ENCODE data around the gene HSPB7. TPM values are rescaled to one million over a fixed set of nuclear protein-coding genes. Genes with fewer than 3 reads are reported as not detected.

HSPB7 gene
- total RNA-seq, 1 experiment from 2014 or later = not detected

GRCh38 chr1:16014509-16015482, 3.0 kb downstream of the HSPB7 start:
- no peak overlapping the region for H3K27ac Mint-ChIP-seq (ENCODE audit: low read depth, unreplicated experiment)
- no peak for TF ChIP-seq CTCF (IDR thresholded peaks at IDR 0.05; ENCODE audit: unreplicated experiment)
- H3K9me3 Mint-ChIP-seq (ENCODE audit: unreplicated experiment) = no peaks in the 10 kb centered on the region
- POLR2A ChIA-PET = interaction anchor here (0.6 kb wide), 1 partner anchor 231 kb away, joined by 3 read pairs; no protein-coding TSS in a partner anchor
- H3K4me3 Mint-ChIP-seq (ENCODE audit: unreplicated experiment) = no peak overlapping the region
- no peak for DNase-seq (ENCODE audit: unreplicated experiment)
- CTCF ChIA-PET = interaction anchor here (0.5 to 1.3 kb wide), 5 partner anchors 18 to 337 kb away, joined by 3 to 7 read pairs (median 4); partner anchors contain the start of gene FBXO42
- BruUV-seq (replicated peaks) = no TSS peak
- H3K27me3 Mint-ChIP-seq (ENCODE audit: insufficient read depth, unreplicated experiment) = no peaks in the 10 kb centered on the region
- intact Hi-C loops (cut with micrococcal nuclease) = no loop called here
- peaks cover 19% of the 10 kb centered on the region for H3K4me1 Mint-ChIP-seq (ENCODE audit: insufficient read depth, unreplicated experiment)
- no peaks in the 10 kb centered on the region for H3K36me3 Mint-ChIP-seq (ENCODE audit: insufficient read depth, unreplicated experiment)

- intact Hi-C loops (cut with micrococcal nuclease) = no loop called here
- no peaks in the 10 kb centered on the region for H3K27me3 Mint-ChIP-seq (ENCODE audit: insufficient read depth, unreplicated experiment)
- peaks cover 13% of the 10 kb centered on the region for H3K4me1 Mint-ChIP-seq (ENCODE audit: insufficient read depth, unreplicated experiment)
- BruUV-seq (replicated peaks) = no TSS peak
- no peaks in the 10 kb centered on the region for H3K36me3 Mint-ChIP-seq (ENCODE audit: insufficient read depth, unreplicated experiment)
- H3K4me3 Mint-ChIP-seq (ENCODE audit: unreplicated experiment) = no peak overlapping the region
- ChIA-PET POLR2A (interaction anchor here (0.6 kb wide), 1 partner anchor 183 kb away, joined by 4 read pairs; no protein-coding TSS in a partner anchor), CTCF (interaction anchor here (0.6 to 1.3 kb wide), 3 partner anchors 19 to 306 kb away, joined by 3 to 7 read pairs (median 4); no protein-coding TSS in a partner anchor)
- peak overlapping the region; percentile 19 for H3K27ac Mint-ChIP-seq (ENCODE audit: low read depth, unreplicated experiment)
- DNase-seq (ENCODE audit: unreplicated experiment) = no peak
- TF ChIP-seq CTCF (IDR thresholded peaks at IDR 0.05; ENCODE audit: unreplicated experiment) = no peak
- H3K9me3 Mint-ChIP-seq (ENCODE audit: unreplicated experiment) = no peaks in the 10 kb centered on the region
Measured at GRCh38 chr1:16013908-16014258, 4.0 kb downstream of the HSPB7 start.

GRCh38 chr1:16013220-16013907, 4.5 kb downstream of the HSPB7 start:
- intact Hi-C loops (cut with micrococcal nuclease) = no loop called here
- H3K36me3 Mint-ChIP-seq (ENCODE audit: insufficient read depth, unreplicated experiment) = no peaks in the 10 kb centered on the region
- POLR2A ChIA-PET = interaction anchor here (0.6 kb wide), 1 partner anchor 183 kb away, joined by 4 read pairs; no protein-coding TSS in a partner anchor
- no peak overlapping the region for H3K4me3 Mint-ChIP-seq (ENCODE audit: unreplicated experiment)
- no peak for TF ChIP-seq CTCF (IDR thresholded peaks at IDR 0.05; ENCODE audit: unreplicated experiment)
- DNase-seq (ENCODE audit: unreplicated experiment) = peak; percentile 64
- H3K4me1 Mint-ChIP-seq (ENCODE audit: insufficient read depth, unreplicated experiment) = peaks cover 13% of the 10 kb centered on the region
- H3K9me3 Mint-ChIP-seq (ENCODE audit: unreplicated experiment) = no peaks in the 10 kb centered on the region
- H3K27ac Mint-ChIP-seq (ENCODE audit: low read depth, unreplicated experiment) = peak overlapping the region; percentile 19
- CTCF ChIA-PET = interaction anchor here (0.6 to 1.3 kb wide), 2 partner anchors 19 to 210 kb away, joined by 3 to 7 read pairs; no protein-coding TSS in a partner anchor
- no peaks in the 10 kb centered on the region for H3K27me3 Mint-ChIP-seq (ENCODE audit: insufficient read depth, unreplicated experiment)
- BruUV-seq (replicated peaks) = no TSS peak

All from MCF 10A (cell line).